Activated CD4-positive, alpha-beta T cell treated with anti-CD3 and anti-CD28 coated beads for 1 hour (primary cell): ENCODE measurements around the gene KCNJ13.
"Not testable (repeated sequence)": the region's sequence is repeated elsewhere in the genome, so short reads cannot be mapped to it uniquely, and the experiment has no call there.

ENCODE experiments used
- DNase-seq: peaks from one replicate; pipeline ENCODE4 v3.0.0-alpha.2; 2020

KCNJ13 gene

DNA sequence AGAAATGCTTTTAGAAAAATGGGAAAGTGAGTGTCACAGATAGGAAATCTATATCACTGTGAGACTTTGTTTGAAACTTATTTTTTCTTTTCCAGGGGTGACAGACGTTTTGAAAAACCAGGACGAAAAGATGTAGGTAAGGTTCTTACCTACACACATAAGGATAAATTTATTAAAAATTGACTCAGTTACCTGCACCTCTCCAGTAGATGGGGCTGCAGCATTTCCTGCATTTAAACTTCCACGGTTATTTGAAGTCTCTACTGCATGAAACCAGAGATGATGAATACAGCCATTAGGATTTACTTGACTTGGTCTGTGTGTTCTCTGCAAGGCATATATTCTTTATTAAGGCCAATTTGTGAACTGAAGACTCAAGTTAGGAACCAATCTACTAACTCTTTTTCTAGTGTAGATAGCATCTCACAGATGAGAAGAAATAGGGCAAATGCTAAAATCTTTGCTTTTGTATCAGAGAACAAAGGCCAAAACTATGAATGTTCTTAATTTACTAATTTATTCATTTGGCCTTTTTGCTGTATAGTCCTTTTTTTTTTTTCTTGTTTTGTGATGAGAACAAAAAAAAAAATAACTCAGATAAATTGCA lies 15.0 kb downstream of the KCNJ13 start:
- DNase-seq, result no peak

DNA sequence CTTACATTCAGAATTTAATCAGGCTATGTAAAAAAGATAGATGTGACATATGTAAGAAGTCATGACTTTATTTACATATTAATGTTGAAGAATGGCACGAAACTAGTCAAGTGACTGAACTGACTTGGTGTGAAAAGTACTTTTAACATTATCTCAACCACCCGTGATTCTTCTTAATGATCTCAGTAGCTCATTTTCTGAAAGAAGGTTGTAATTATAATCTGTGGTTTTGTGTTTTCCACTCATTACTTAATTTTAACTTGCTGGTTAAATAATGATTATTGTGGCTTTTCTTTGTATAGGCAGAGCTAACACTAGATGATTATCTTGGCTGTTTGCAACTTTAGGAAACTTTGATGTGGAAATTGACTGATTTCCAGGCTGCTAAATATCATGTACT lies 18.5 kb downstream of the KCNJ13 start:
- DNase-seq, result no peak

DNA sequence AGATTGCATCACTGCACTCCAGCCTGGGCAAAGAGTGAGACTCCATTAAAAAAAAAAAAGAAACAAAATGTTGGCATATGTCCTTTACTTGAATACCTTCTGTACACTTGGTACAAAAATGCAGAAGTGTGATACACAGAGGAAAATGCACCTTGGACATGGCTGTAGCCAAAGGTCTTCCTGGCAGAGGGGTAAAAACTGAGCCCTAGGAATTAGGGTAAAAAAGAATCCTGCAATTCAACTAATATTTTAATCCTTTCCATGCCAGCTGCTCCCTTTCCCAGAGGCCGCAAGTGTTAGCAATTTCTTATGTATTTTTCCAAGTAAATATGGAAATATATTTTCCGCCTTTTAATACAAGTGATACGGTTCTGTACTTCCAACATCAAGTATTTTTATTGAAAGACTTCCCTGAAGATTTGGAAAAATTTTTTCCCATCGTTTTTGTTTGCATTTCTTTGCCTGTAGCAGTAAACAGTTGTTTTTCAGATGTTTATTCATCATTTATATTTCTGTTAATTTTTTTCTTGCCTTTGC lies 26.2 kb downstream of the KCNJ13 start:
- DNase-seq, result no peak

DNA sequence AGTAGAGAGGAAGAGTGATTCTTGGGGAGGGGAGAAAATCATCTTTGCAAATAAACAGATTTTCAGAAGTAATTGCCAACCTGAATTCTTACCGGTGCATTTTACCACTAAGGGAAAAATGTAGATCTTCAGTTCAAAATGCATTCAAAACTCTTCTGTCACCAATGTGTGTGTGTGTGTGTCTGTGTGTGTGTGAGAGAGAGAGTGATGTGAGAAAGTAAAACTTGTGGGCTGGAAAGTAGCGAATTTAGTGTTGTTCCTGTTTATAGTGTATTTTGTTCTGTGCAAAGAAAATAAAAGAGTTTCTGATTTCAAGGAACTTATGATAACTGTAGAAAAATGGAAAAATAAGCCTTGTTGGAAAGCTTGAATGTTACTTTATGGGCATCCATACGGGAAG lies 27.0 kb downstream of the KCNJ13 start:
- no peak for DNase-seq

DNA sequence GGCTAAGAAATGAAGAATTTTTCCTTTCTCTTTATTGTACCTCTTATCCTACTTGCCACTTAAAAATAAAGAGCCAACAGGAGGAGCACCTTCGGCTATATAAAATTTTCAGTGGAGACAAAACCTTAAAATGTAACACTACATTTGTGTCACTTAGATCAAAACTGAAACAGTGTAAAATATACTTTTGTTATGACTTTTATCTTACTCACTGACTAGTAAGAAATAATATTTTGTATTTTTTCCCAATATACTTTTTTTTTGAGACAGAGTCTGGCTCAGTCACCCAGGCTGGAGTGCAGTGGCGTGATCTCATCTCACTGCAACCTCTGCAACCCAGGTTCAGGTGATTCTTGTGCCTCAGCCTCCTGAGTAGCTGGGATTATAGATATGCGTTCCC lies 28.3 kb downstream of the KCNJ13 start:
- no peak for DNase-seq

DNA sequence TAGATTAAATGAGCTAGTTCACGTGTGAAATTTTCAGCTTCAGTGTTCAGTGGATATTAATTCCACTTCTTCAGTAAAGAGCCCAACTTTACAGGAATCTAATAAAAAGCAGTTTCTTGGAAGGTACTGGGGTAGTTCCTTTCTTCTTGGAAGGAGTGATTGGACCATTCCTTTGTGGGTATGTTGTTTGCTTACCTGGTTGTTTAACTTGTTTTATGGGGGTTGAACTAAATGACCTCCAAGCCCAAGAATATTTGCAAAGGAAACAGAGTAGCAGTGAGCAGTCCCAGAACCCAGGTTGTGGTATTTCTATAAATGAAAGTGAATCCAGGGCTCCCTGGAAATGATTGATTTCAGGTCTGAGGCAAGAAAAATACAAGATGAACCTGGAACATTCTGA lies 31.4 kb downstream of the KCNJ13 start:
- DNase-seq, result no peak

DNA sequence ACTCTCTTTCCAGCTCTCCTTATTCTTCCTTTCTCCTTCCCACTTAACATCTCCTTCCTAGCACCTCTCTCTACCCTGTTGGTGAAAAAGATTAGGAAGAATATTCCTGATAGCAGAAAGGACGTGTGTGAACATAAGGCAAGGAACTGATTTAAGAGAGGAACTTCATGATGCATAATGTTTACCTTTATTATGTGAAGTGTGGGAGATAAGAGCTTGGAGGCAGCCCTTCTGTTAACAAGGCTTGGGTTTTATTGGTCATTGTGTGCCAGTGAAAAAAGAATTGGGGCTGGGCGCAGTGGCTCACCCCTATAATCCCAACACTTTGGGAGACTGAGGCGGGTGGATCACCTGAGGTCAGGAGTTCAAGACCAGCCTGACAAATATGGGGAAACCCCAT lies 34.4 kb downstream of the KCNJ13 start:
- DNase-seq, result no peak

DNA sequence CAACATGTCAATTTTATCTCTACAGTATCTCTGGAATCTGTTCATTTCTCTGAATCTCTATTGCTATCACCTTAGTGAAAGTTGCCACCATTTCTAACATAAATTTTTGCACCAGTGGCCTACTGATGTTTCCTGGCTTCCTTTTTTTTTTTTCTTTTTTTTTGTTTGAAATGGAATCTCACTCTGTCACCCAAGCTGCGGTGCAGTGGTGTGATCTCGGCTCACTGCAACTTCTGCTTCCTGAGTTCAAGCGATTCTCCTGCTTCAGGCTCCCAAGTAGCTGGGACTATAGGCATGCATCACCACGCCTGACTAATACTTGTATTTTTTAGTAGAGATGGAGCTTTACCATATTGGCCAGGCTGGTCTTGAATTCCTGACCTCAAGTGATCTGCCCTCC lies 35.1 kb downstream of the KCNJ13 start:
- DNase-seq, result no peak

DNA sequence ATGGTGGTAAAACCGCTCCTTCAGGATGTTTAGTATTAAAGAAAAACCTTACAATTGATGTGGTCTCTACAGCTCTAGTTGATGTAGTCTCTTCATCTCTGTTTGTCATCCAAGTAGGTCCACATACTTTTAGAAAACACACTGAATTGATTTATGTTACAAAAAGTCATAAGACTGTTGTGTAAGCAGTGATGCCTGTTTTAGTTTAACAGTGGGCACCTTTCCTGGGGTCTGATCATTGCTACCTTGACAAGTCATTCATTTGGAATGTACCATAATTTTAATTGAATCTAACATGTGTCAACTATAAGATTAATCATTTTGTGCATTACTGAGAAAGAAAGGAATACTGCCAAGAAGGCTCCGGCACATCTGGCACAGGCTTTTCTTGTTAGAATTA lies 44.9 kb downstream of the KCNJ13 start:
- no peak for DNase-seq

DNA sequence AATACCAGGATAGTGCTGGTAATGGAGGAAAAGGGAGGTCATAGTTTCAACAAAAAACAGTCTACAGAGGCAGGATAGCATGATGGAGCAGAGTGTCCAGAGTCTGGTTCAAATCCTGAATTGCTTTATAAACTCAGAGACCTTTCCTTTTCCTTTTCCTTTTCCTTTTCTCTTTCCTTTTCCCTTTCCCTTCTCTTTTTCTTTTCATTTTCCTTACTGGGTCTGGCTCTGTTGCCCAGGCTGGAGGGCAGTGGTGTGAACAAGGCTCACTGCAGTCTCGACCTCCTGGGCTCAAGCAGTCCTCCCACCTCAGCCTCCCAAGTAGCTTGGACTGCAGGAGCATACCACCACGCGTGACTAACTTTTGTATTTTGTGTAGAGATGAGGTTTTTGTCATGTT lies 47.6 kb downstream of the KCNJ13 start:
- DNase-seq, result no peak

DNA sequence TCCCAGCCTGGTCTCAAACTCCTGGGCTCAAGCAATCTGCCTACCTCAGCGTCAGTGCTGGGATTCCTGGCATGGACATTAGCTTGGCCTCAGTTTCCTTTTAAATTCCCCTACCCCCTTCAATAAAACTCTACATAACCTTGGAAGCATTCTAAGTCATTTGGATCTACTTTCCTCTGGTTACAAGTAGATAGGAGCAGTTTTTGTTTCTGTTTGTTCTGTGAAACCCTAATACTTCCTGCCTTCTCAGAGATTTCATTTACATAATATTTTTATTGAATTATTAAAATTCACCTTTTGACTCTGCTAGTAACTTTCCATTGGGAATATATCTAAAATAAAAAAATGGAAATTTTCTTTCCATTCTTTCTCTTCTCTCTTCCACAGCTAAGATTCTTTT lies 53.3 kb downstream of the KCNJ13 start:
- DNase-seq, result no peak

DNA sequence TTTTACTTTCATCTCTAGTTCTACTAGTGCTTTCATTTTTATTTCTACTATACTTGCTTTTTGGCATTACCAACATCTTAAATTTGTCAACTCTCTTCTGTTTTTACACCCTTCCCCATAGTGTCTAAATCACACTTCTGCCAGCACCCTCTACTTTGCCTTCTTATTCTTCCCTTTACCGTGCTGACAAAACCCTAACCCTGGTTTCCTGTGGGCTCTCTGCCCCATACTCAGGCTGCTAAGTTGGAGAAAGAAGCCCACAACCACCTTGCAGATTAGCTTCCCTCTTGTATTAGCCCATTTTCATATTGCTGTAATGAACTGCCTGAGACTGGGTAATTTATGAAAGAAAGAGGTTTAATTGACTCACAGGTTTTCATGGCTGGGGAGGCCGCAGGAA lies 54.5 kb downstream of the KCNJ13 start:
- DNase-seq, result no peak

DNA sequence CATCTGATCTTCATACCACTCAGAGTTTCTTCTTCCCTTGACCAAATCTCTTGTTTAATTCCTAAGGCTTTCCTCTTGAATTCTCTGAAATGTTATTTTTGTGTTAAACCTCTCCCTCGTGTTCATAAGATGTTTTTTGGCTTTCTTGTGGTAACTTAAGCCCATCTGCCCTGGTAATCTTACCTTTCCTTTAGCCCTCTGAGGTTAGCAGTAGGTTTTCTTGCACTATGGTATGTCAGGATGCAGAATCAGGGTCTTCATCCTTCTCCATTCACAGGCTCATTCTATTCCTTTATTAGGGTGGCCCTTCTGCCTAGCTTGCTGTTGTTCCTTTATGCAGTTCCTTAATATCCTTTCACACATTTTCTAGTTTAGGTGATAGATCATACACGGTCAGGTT lies 55.1 kb downstream of the KCNJ13 start:
- DNase-seq, result no peak

DNA sequence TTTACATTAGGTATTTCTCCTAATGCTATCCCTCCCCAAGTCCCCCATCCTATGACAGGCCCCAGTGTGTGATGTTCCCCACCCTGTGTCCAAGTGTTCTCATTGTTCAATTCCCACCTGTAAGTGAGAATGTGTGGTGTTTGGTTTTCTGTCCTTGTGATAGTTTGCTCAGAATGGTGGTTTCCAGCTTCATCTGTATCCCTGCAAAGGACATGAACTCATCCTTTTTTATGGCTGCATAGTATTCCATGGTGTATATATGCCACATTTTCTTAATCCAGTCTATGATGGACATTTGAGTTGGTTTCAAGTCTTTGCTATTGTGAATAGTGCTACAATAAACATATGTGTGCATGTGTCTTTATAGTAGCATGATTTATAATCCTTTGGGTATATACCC lies 56.3 kb downstream of the KCNJ13 start:
- not testable (repeated sequence) for DNase-seq
